Keratinocyte (primary cell): ENCODE results near the gene DFFB.

ENCODE experiments used
- EZH2 ChIP-seq: IDR thresholded peaks from one replicate; pipeline ENCODE4 v1.6.1; 2012; ENCODE audit warnings: inconsistent platforms, mild to moderate bottlenecking, low read length, moderate library complexity
- TF ChIP-seq, protein P1 (sequence below), 3 experiments: IDR thresholded peaks in 1 of 3; conservative IDR thresholded peaks in 1 of 3; optimal IDR thresholded peaks in 1 of 3; 2 replicates in 2 of 3; 3 replicates in 1 of 3; pipeline versions ENCODE3 to v1.5.1; 2011; ENCODE audit warnings: low read length in 3 of 3, mild to moderate bottlenecking in 3 of 3, moderate library complexity in 2 of 3, control low read depth in 1 of 3, inconsistent platforms in 1 of 3; ENCODE audit not compliant: insufficient read depth in 2 of 3; ENCODE audit errors: extremely low read depth in 1 of 3

- TF ChIP-seq, protein P1, sequence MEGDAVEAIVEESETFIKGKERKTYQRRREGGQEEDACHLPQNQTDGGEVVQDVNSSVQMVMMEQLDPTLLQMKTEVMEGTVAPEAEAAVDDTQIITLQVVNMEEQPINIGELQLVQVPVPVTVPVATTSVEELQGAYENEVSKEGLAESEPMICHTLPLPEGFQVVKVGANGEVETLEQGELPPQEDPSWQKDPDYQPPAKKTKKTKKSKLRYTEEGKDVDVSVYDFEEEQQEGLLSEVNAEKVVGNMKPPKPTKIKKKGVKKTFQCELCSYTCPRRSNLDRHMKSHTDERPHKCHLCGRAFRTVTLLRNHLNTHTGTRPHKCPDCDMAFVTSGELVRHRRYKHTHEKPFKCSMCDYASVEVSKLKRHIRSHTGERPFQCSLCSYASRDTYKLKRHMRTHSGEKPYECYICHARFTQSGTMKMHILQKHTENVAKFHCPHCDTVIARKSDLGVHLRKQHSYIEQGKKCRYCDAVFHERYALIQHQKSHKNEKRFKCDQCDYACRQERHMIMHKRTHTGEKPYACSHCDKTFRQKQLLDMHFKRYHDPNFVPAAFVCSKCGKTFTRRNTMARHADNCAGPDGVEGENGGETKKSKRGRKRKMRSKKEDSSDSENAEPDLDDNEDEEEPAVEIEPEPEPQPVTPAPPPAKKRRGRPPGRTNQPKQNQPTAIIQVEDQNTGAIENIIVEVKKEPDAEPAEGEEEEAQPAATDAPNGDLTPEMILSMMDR (optimal IDR thresholded peaks at IDR 0.05 in 1 of 3, IDR thresholded peaks at IDR 0.05 in 1 of 3, conservative IDR thresholded peaks at IDR 0.05 in 1 of 3; ENCODE audit: extremely low read depth in 1 of 3, insufficient read depth in 2 of 3, low read length in 3 of 3) = no peak
- no peak for TF ChIP-seq EZH2
Measured at GRCh38 chr1:3837200-3837599, 20.1 kb upstream of the DFFB start.
